Stomach smooth muscle (tissue), 2 donors: ENCODE results near the gene ATP11A.
A peak's percentile ranks its signal among the peaks of the same experiment; 100 is the strongest.
"Not testable (repeated sequence)": the region's sequence is repeated elsewhere in the genome, so short reads cannot be mapped to it uniquely, and the experiment has no call there.

ENCODE experiments used
- H3K27ac ChIP-seq: one replicate; pipeline ENCODE4 v1.7.0; 2013; ENCODE audit warnings: mild to moderate bottlenecking, low read length, inconsistent platforms
- H3K27me3 ChIP-seq, 2 donors: one replicate each; pipeline ENCODE4 v1.7.0; 2013; ENCODE audit warnings: low read length in 2 of 2; ENCODE audit not compliant: insufficient read depth in 2 of 2, control insufficient read depth in 1 of 2
- H3K36me3 ChIP-seq, 2 donors: one replicate each; pipeline ENCODE4 v1.7.0; 2013; ENCODE audit warnings: low read length in 2 of 2; ENCODE audit not compliant: control insufficient read depth in 2 of 2, insufficient read depth in 2 of 2
- H3K4me1 ChIP-seq: one replicate; pipeline ENCODE4 v1.7.0; 2013; ENCODE audit warnings: low read length; ENCODE audit not compliant: control insufficient read depth, insufficient read depth
- H3K4me3 ChIP-seq, 2 donors: one replicate each; pipeline ENCODE4 v1.7.0; 2013; ENCODE audit warnings: low read length in 2 of 2
- H3K9ac ChIP-seq, 2 donors: one replicate each; pipeline ENCODE4 v1.7.0; 2013; ENCODE audit warnings: low read length in 2 of 2, mild to moderate bottlenecking in 1 of 2
- H3K9me3 ChIP-seq, 2 donors: one replicate each; pipeline ENCODE4 v1.7.0; 2013; ENCODE audit warnings: low read length in 2 of 2; ENCODE audit not compliant: control insufficient read depth in 2 of 2
- donor health status: healthy.
- donor health status: Pancreatic carcinoma.

The ATP11A gene

GRCh38 chr13:112879283-112879833, 189.5 kb downstream of the ATP11A start:
- peaks cover 5 to 29% of the 10 kb centered on the region in 2 donors for H3K36me3 ChIP-seq
- no peak overlapping the region for H3K9ac ChIP-seq
- H3K27me3 ChIP-seq: no peaks in the 10 kb centered on the region
- H3K27ac ChIP-seq: no peak overlapping the region
- peaks cover under 1% of the 10 kb centered on the region for H3K4me1 ChIP-seq
- H3K4me3 ChIP-seq: no peak overlapping the region
- H3K9me3 ChIP-seq: no peaks in the 10 kb centered on the region

GRCh38 chr13:112880221-112880641, 190.4 kb downstream of the ATP11A start:
- Histone ChIP-seq H3K27ac (no peak overlapping the region), H3K9me3 (no peaks in the 10 kb centered on the region), H3K4me3 (no peak overlapping the region), H3K27me3 (no peaks in the 10 kb centered on the region), H3K9ac (no peak overlapping the region), H3K36me3 (peaks cover 9 to 29% of the 10 kb centered on the region in 2 donors), H3K4me1 (no peaks in the 10 kb centered on the region)

- Histone ChIP-seq H3K4me1 (peaks cover 7% of the 10 kb centered on the region), H3K36me3 (peaks cover 9 to 27% of the 10 kb centered on the region in 2 donors), H3K9ac (no peak overlapping the region), H3K27me3 (no peaks in the 10 kb centered on the region), H3K4me3 (no peak overlapping the region), H3K9me3 (no peaks in the 10 kb centered on the region), H3K27ac (no peak overlapping the region)
These were observed 191.2 kb downstream of the ATP11A start for GRCh38 chr13:112880976-112881540.

GRCh38 chr13:112881656-112882554, 192.1 kb downstream of the ATP11A start:
- Histone ChIP-seq H3K4me3 (no peak overlapping the region), H3K9ac (no peak overlapping the region), H3K36me3 (peaks cover 9 to 27% of the 10 kb centered on the region in 2 donors), H3K27me3 (no peaks in the 10 kb centered on the region), H3K9me3 (no peaks in the 10 kb centered on the region), H3K4me1 (peaks cover 11% of the 10 kb centered on the region), H3K27ac (no peak overlapping the region)

- H3K4me3 ChIP-seq: no peak overlapping the region
- H3K9me3 ChIP-seq: no peaks in the 10 kb centered on the region
- peaks cover 11% of the 10 kb centered on the region for H3K4me1 ChIP-seq
- H3K36me3 ChIP-seq: peaks cover 9 to 27% of the 10 kb centered on the region in 2 donors
- no peak overlapping the region for H3K9ac ChIP-seq
- no peak overlapping the region for H3K27ac ChIP-seq
- H3K27me3 ChIP-seq: no peaks in the 10 kb centered on the region
These were observed 192.8 kb downstream of the ATP11A start for GRCh38 chr13:112882555-112883024.

- no peak overlapping the region for H3K9ac ChIP-seq
- no peak overlapping the region for H3K4me3 ChIP-seq
- peaks cover 11% of the 10 kb centered on the region for H3K4me1 ChIP-seq
- peaks cover 9 to 24% of the 10 kb centered on the region in 2 donors for H3K36me3 ChIP-seq
- H3K27ac ChIP-seq: no peak overlapping the region
- no peaks in the 10 kb centered on the region for H3K27me3 ChIP-seq
- H3K9me3 ChIP-seq: no peaks in the 10 kb centered on the region
These were observed 193.6 kb downstream of the ATP11A start for GRCh38 chr13:112883241-112883945.

- H3K27me3 ChIP-seq, H3K9ac ChIP-seq, H3K27ac ChIP-seq, H3K9me3 ChIP-seq, H3K4me3 ChIP-seq: not testable (repeated sequence)
- H3K36me3 ChIP-seq: peaks cover 9 to 22% of the 10 kb centered on the region in 2 donors
- peaks cover 11% of the 10 kb centered on the region for H3K4me1 ChIP-seq
These were observed 194.9 kb downstream of the ATP11A start for GRCh38 chr13:112884700-112885099.

- Histone ChIP-seq H3K27ac (no peak overlapping the region), H3K4me3 (peak overlapping the region in 1 of 2 donors; percentile 63), H3K27me3 (no peaks in the 10 kb centered on the region), H3K4me1 (peaks cover 11% of the 10 kb centered on the region), H3K9ac (no peak overlapping the region), H3K9me3 (no peaks in the 10 kb centered on the region), H3K36me3 (peaks cover 9 to 19% of the 10 kb centered on the region in 2 donors)
These were observed 195.5 kb downstream of the ATP11A start for GRCh38 chr13:112885242-112885781.

- H3K4me3 ChIP-seq: peak overlapping the region in 1 of 2 donors; percentile 63
- peaks cover 11% of the 10 kb centered on the region for H3K4me1 ChIP-seq
- H3K27ac ChIP-seq: no peak overlapping the region
- peaks cover 5 to 15% of the 10 kb centered on the region in 2 donors for H3K36me3 ChIP-seq
- H3K9me3 ChIP-seq: no peaks in the 10 kb centered on the region
- no peaks in the 10 kb centered on the region for H3K27me3 ChIP-seq
- peak overlapping the region; percentile 23 to 58 for H3K9ac ChIP-seq
These were observed 196.0 kb downstream of the ATP11A start for GRCh38 chr13:112885782-112886268.

GRCh38 chr13:112887151-112887550, 197.3 kb downstream of the ATP11A start:
- Histone ChIP-seq H3K36me3 (peaks cover 3 to 4% of the 10 kb centered on the region in 2 donors), H3K9ac (no peak overlapping the region), H3K27me3 (peaks cover 0 to 4% of the 10 kb centered on the region in 2 donors), H3K27ac (no peak overlapping the region), H3K9me3 (no peaks in the 10 kb centered on the region), H3K4me3 (no peak overlapping the region), H3K4me1 (peaks cover 11% of the 10 kb centered on the region)
